Measurements from ENCODE around the gene RGS19.

DNA sequence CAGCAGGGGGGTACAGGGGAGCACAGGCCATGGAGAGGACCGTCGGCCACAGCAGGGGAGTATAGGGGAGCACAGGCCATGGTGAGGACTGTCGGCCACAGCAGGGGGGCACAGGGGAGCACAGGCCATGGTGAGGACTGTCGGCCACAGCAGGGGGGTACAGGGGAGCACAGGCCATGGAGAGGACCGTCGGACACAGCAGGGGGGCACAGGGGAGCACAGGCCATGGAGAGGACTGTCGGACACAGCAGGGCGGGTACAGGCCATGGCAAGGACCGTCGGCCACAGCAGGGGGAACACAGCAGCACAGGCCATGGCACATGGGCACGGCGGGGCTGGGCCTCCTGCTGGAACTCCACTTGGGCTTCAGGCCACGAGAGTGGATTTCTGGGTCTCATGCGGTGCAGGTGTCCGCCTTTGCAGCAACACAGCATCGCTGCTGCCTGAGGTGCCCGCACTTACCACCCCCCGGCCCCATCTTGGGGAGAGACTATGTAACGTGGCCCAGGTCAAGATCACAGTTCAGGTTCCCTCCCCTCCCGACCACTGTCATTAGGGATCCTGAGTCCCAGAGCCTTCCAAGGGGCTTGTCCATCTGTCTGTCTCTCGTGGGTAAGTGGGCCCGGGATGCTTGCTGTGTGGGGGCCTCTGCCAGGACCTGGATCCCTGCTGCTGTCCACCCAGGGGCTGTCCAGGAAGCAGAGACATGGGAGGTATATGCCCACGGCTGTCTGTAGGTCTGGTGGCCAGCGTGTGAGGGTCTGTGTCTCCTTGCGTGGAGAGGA lies 25.5 kb upstream of the RGS19 start:
- TF ChIP-seq, protein P1, sequence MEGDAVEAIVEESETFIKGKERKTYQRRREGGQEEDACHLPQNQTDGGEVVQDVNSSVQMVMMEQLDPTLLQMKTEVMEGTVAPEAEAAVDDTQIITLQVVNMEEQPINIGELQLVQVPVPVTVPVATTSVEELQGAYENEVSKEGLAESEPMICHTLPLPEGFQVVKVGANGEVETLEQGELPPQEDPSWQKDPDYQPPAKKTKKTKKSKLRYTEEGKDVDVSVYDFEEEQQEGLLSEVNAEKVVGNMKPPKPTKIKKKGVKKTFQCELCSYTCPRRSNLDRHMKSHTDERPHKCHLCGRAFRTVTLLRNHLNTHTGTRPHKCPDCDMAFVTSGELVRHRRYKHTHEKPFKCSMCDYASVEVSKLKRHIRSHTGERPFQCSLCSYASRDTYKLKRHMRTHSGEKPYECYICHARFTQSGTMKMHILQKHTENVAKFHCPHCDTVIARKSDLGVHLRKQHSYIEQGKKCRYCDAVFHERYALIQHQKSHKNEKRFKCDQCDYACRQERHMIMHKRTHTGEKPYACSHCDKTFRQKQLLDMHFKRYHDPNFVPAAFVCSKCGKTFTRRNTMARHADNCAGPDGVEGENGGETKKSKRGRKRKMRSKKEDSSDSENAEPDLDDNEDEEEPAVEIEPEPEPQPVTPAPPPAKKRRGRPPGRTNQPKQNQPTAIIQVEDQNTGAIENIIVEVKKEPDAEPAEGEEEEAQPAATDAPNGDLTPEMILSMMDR (IDR thresholded peaks at IDR 0.05): no peak
- no peak for TF ChIP-seq POLR2AphosphoS5 (IDR thresholded peaks at IDR 0.05; ENCODE audit: low read depth, low read length)
- no peak for TF ChIP-seq SIN3A (IDR thresholded peaks at IDR 0.05; ENCODE audit: borderline replicate concordance, insufficient read depth, low read depth, low read length)
- TF ChIP-seq, protein P2, sequence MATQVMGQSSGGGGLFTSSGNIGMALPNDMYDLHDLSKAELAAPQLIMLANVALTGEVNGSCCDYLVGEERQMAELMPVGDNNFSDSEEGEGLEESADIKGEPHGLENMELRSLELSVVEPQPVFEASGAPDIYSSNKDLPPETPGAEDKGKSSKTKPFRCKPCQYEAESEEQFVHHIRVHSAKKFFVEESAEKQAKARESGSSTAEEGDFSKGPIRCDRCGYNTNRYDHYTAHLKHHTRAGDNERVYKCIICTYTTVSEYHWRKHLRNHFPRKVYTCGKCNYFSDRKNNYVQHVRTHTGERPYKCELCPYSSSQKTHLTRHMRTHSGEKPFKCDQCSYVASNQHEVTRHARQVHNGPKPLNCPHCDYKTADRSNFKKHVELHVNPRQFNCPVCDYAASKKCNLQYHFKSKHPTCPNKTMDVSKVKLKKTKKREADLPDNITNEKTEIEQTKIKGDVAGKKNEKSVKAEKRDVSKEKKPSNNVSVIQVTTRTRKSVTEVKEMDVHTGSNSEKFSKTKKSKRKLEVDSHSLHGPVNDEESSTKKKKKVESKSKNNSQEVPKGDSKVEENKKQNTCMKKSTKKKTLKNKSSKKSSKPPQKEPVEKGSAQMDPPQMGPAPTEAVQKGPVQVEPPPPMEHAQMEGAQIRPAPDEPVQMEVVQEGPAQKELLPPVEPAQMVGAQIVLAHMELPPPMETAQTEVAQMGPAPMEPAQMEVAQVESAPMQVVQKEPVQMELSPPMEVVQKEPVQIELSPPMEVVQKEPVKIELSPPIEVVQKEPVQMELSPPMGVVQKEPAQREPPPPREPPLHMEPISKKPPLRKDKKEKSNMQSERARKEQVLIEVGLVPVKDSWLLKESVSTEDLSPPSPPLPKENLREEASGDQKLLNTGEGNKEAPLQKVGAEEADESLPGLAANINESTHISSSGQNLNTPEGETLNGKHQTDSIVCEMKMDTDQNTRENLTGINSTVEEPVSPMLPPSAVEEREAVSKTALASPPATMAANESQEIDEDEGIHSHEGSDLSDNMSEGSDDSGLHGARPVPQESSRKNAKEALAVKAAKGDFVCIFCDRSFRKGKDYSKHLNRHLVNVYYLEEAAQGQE (IDR thresholded peaks at IDR 0.05; ENCODE audit: insufficient read depth in 1 of 2, low read depth in 2 of 2, low read length in 1 of 2): no peak

Data from Panc1 (cell line).